WI38 (cell line): ENCODE data around the gene SYT2.

Experiments used
- H3K4me3 ChIP-seq: 2 replicates; pipeline ENCODE4 v1.5.1; 2011; ENCODE audit warnings: low read depth, mild to moderate bottlenecking, control low read depth, low read length
- CTCF ChIP-seq: IDR thresholded peaks from 2 replicates; pipeline ENCODE4 v1.5.1; 2012; ENCODE audit warnings: low read depth, mild to moderate bottlenecking, control low read depth, low read length

SYT2 gene

DNA sequence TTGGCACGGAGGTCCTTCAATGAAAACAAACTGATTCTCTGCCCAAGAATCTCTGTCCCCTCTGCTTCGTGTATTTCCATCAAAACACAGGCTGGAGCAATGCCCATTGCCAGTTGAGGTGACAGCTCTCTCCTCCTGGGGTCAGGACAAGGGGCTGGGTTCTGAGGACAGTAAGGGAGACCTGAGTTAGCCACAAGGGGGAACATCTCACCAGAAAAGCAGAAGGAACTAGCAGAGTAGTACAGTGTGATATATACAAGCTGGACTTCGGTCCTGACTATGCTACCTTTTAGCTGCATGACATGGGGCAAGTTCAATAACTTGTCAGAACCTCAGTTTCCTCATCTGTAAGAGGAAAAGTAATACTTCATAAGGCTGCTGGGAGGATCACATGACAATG, 50.3 kb downstream of the SYT2 start:
- no peak for TF ChIP-seq CTCF

GRCh38 chr1:202659541-202659940, 50.7 kb downstream of the SYT2 start:
- no peak for TF ChIP-seq CTCF
- H3K4me3 ChIP-seq = no peak overlapping the region

More for the DNA sequence above, 50.3 kb downstream of the SYT2 start:
- no peak overlapping the region for H3K4me3 ChIP-seq

DNA sequence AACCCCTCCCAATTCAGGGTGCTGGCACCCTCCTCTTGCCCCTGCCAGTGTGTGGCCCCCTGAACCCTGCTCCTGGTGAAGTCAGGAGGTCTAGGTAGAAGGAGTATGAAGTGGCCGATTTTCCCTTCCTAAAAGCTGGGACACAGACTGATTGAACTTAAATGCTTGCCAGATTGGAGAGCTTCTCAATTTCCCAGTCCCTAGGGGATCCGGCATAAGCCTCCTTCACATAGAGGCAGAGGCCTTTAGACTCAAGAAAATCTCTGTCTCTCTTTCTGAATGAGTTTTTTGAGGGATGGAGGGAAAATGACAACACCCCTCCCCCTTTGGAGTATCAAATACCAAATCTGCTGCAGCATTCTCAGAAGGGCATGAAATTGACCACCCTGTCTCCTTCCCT, 51.5 kb downstream of the SYT2 start:
- TF ChIP-seq CTCF = no peak
- no peak overlapping the region for H3K4me3 ChIP-seq

GRCh38 chr1:202658251-202658759, 51.9 kb downstream of the SYT2 start:
- H3K4me3 ChIP-seq = no peak overlapping the region
- TF ChIP-seq CTCF = no peak

DNA sequence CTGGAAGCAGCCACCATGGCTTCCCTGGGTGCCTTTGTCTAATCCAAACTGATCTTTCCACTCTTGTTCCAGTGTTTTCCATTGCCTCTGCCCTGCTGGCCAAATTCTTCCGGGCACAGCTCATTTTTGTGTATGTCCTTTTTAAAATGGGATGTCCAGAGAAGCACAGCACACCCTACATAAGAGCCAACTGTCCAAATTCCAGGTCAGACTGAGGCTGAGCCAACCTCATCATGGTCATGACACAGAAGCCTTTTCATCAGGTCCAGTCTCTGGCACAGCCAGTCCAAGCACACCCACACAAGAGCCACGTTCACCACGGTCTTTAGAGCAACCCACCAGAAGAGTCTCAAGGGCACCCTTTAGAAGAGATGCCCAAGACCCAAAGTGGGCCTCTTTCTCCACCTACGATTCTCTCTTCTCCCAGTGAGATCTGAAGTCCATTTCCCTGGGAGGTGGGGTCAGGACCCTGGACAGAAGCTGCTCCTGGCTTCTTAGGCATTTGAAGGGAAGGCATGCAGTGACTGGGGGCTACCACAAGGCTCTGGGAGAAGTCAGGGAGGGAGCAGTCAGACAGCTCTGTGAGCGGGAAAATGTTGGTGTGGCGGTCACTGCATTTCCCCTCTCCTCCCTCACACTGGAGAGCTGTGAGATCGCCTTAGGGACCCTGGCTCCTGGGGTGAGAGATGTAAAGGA, 53.2 kb downstream of the SYT2 start:
- peak; percentile 45 for TF ChIP-seq CTCF
- H3K4me3 ChIP-seq = no peak overlapping the region

GRCh38 chr1:202656057-202656456, 54.2 kb downstream of the SYT2 start:
- no peak overlapping the region for H3K4me3 ChIP-seq
- peak; percentile 31; the same call in 1 of the 2 replicates for TF ChIP-seq CTCF

DNA sequence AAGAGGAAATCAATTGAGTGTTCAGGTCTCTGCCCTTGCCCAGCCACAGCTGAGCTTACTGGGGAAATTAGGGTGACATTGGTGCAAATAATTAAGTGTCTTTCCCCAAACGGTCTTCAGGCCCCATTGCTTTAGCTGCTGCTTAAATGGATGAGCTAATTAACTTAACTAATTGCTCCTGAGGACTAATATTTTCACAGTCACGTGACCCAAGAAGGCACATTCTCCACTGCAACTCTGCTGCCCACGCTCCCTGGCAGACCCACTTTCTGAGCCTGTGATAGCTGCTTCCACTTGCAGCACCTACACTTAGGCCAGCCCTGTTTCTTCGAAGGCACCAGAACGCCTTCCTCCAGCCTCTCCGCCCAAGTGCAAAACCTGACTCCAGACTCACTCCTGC, 56.2 kb downstream of the SYT2 start:
- H3K4me3 ChIP-seq = no peak overlapping the region
- TF ChIP-seq CTCF = no peak
